HepG2 (cell line): ENCODE results near the gene NEURL2. TPM values are rescaled to one million over a fixed set of nuclear protein-coding genes. Genes with fewer than 3 reads are reported as not detected.
A peak's percentile ranks its signal among the peaks of the same experiment; 100 is the strongest.

Source experiments
- ATF4 ChIP-seq, 2 experiments: fragments of 450-650 bp in 1 of 2; sonication (generic) in 1 of 2; formaldehyde crosslinking; IDR thresholded peaks; 2 replicates each; pipeline versions ENCODE4 v1.5.0 to v1.8.0; 2020 to 2022; ENCODE audit warnings: mild to moderate bottlenecking in 1 of 2, missing genetic modification reagents in 1 of 2
- CHD2 ChIP-seq: IDR thresholded peaks from 2 replicates; pipeline ENCODE4 v1.6.1; 2011; ENCODE audit warnings: low read depth, low read length, improper control_type of control experiment
- HINFP ChIP-seq: sonication (generic); formaldehyde crosslinking; IDR thresholded peaks from 2 replicates; pipeline ENCODE4 v1.4.0; 2020; ENCODE audit warnings: low read depth, mild to moderate bottlenecking, missing genetic modification reagents
- HMGXB3 ChIP-seq: sonication (generic); formaldehyde crosslinking; IDR thresholded peaks from 2 replicates; pipeline ENCODE4 v1.4.0; 2020; ENCODE audit warnings: missing genetic modification reagents, borderline replicate concordance
- ISX ChIP-seq: sonication (generic); formaldehyde crosslinking; conservative IDR thresholded peaks from 2 replicates; pipeline ENCODE4 v1.5.0; 2020; ENCODE audit warnings: missing genetic modification reagents
- NAIF1 ChIP-seq: sonication (generic); formaldehyde crosslinking; IDR thresholded peaks from 2 replicates; pipeline ENCODE4 v1.5.0; 2020; ENCODE audit warnings: mild to moderate bottlenecking, missing genetic modification reagents, borderline replicate concordance
- ZFX ChIP-seq: sonication (generic); formaldehyde crosslinking; IDR thresholded peaks from 2 replicates; pipeline ENCODE4 v1.4.0; 2020; ENCODE audit warnings: mild to moderate bottlenecking, low read depth, missing genetic modification reagents, moderate library complexity
- ZNF670 ChIP-seq: sonication (generic); formaldehyde crosslinking; IDR thresholded peaks from 2 replicates; pipeline ENCODE4 v1.8.0; 2022; ENCODE audit warnings: mild to moderate bottlenecking, missing genetic modification reagents, borderline replicate concordance
- ZNF691 ChIP-seq: sonication (generic); formaldehyde crosslinking; IDR thresholded peaks from 2 replicates; pipeline ENCODE4 v1.4.0; 2020; ENCODE audit warnings: missing genetic modification reagents, low read depth, mild to moderate bottlenecking, borderline replicate concordance
- ZNF772 ChIP-seq: sonication (generic); formaldehyde crosslinking; IDR thresholded peaks from 2 replicates; pipeline ENCODE4 v1.5.0; 2020; ENCODE audit warnings: mild to moderate bottlenecking, missing genetic modification reagents
- ZNF782 ChIP-seq: sonication (generic); formaldehyde crosslinking; IDR thresholded peaks from 2 replicates; pipeline ENCODE4 v1.4.0; 2020; ENCODE audit warnings: missing genetic modification reagents, mild to moderate bottlenecking, borderline replicate concordance
- polyA plus RNA-seq, 8 experiments: library from polyadenylated mRNA; depleted of rRNA in 3 of 8; stranded (reverse) in 7 of 8; unstranded in 1 of 8; fragments of >200 nt; fragmentation: Illumina TruSeq in 4 of 8; extraction: Trizol in 4 of 8; gene quantifications; 2 replicates each; pipeline versions ENCODE4 v1.2.1 to v1.2.3, GENCODE V29; 2011 to 2016; ENCODE audit warnings: low read depth in 4 of 8, missing spikeins in 1 of 8, mixed read lengths in 1 of 8; ENCODE audit not compliant: insufficient read depth in 1 of 8
- total RNA-seq, 5 experiments: library from RNA; depleted of rRNA; stranded (reverse); fragments of >200 nt; fragmentation: Illumina TruSeq; extraction: Trizol; gene quantifications; 2 replicates each; pipeline ENCODE4 v1.2.3, GENCODE V29; 2016; ENCODE audit warnings: low read depth in 1 of 5
- TF ChIP-seq, protein P1 (sequence below): sonication (generic); formaldehyde crosslinking; IDR thresholded peaks from 2 replicates; pipeline ENCODE4 v1.4.0; 2020; ENCODE audit warnings: missing genetic modification reagents
- TF ChIP-seq, protein P2 (sequence below): sonication (generic); formaldehyde crosslinking; IDR thresholded peaks from 2 replicates; pipeline ENCODE4 v1.4.0; 2020; ENCODE audit warnings: mild to moderate bottlenecking, low read depth, missing genetic modification reagents

The NEURL2 gene
- total and polyA plus RNA-seq, 2 of the 13 experiments (the other 11 are each of a cell fraction or from before 2014, with no cell fraction given), result 7.2 to 9.7 TPM

DNA sequence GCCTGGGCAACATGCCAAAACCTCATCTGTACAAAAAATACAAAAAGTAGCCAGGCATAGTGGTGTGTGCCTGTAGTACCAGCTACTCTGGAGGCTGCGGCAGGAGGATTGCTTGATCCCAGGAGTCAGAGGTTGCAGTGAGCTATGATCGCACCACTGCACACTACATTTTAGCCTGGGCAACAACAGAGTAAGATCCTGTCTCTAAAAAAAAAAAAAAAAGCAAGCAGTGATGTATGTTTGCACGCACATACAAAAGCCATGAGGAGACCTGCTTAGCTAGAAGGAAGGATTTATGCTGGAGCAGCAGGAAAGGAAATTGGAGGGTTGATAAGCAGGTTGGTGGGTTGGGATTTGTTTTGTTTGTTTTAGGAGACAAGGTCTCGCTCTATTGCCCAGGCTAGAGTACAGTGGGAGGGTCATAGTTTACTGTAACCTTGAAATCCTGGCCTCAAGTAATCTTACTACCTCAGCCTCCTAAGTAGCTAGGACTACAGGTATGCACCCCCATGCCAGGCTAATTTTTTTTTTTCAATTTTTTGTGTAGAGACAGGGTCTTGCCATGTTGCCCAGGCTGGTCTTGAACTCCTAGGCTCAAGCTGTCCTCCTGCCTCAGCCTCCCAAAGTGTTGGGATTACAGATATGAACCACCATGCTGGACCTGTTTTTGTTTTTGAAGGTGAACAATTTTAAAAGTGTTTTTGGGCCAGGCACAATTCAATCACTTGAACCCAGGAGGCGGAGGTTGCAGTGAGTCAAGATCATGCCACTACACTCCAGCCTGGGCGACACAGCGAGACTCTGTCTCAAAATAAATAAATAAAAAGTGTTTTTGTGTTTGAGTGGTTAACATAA lies 29.6 kb downstream of the NEURL2 start (continued):
- TF ChIP-seq HINFP (CRISPR knock-in tag) (no peak), ATF4 (CRISPR knock-in tag; IDR thresholded peaks at IDR 0.05) (no peak), ZFX (CRISPR knock-in tag) (no peak), ZNF782 (CRISPR knock-in tag) (peak; percentile 44; the same call in 1 of the 2 replicates), ZNF670 (CRISPR knock-in tag) (0 out of 2 replicates have a peak, but pooled peaks have one; percentile 52), CHD2 (no peak), NAIF1 (CRISPR knock-in tag) (peak; percentile 44; the same call in 1 of the 2 replicates), HMGXB3 (CRISPR knock-in tag) (no peak), ZNF691 (no peak), ZNF772 (CRISPR knock-in tag) (peak; percentile 61; the same call in 1 of the 2 replicates), ISX (CRISPR knock-in tag) (no peak)
- TF ChIP-seq, protein P1, sequence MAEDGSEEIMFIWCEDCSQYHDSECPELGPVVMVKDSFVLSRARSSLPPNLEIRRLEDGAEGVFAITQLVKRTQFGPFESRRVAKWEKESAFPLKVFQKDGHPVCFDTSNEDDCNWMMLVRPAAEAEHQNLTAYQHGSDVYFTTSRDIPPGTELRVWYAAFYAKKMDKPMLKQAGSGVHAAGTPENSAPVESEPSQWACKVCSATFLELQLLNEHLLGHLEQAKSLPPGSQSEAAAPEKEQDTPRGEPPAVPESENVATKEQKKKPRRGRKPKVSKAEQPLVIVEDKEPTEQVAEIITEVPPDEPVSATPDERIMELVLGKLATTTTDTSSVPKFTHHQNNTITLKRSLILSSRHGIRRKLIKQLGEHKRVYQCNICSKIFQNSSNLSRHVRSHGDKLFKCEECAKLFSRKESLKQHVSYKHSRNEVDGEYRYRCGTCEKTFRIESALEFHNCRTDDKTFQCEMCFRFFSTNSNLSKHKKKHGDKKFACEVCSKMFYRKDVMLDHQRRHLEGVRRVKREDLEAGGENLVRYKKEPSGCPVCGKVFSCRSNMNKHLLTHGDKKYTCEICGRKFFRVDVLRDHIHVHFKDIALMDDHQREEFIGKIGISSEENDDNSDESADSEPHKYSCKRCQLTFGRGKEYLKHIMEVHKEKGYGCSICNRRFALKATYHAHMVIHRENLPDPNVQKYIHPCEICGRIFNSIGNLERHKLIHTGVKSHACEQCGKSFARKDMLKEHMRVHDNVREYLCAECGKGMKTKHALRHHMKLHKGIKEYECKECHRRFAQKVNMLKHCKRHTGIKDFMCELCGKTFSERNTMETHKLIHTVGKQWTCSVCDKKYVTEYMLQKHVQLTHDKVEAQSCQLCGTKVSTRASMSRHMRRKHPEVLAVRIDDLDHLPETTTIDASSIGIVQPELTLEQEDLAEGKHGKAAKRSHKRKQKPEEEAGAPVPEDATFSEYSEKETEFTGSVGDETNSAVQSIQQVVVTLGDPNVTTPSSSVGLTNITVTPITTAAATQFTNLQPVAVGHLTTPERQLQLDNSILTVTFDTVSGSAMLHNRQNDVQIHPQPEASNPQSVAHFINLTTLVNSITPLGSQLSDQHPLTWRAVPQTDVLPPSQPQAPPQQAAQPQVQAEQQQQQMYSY (CRISPR knock-in tag), result no peak
- TF ChIP-seq, protein P2, sequence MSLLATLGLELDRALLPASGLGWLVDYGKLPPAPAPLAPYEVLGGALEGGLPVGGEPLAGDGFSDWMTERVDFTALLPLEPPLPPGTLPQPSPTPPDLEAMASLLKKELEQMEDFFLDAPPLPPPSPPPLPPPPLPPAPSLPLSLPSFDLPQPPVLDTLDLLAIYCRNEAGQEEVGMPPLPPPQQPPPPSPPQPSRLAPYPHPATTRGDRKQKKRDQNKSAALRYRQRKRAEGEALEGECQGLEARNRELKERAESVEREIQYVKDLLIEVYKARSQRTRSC (CRISPR knock-in tag), result no peak
